ENCODE data around the gene MRPL48.

MRPL48 gene

DNA sequence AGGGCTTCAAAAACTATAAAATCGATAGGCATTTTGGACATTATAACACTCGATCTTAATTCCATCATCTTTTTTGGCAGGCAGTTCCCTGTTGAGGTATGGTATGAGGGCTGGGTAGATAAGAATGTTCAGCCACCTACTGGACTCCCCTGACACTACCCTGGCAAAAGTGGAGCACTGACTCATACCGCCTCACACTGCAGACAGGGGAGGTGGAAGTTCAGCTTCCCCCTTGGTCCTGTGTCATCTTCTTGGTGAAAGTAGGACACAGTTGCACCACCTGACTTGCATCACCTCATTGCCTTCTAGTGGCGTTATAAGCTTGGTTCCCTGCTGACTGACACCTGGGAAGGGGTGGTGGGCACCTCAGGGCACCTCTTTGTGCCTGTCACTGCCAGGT is 119.5 kb downstream of the MRPL48 start:
- DNase-seq: no peak

DNA sequence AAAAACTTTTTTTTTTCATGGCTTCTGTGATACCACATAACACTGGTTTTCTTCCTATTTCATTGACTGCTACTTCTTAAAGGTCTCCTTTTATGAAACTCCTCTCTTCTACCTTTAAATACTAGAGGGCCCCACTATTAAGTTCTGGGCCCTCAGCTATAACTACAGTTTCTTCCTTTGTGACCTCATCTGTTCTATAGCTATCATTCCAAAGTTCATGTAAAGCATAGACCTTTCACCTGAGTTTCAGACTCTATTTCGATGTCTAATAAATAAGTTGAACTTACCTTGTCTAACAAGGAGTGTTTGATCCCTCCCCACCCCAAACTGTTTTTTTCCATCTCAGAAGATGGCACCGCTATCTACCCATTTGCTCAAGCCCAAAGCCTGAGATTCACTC is 124.4 kb downstream of the MRPL48 start:
- DNase-seq: no peak

- DNase-seq: no peak
These were observed 125.8 kb downstream of the MRPL48 start for GRCh38 chr11:73913472-73913871.

GRCh38 chr11:73914284-73914683 is 126.6 kb downstream of the MRPL48 start:
- DNase-seq: no peak
